ENCODE measurements around the gene POTEI.
"Not testable (repeated sequence)": the region's sequence is repeated elsewhere in the genome, so short reads cannot be mapped to it uniquely, and the experiment has no call there.

DNA sequence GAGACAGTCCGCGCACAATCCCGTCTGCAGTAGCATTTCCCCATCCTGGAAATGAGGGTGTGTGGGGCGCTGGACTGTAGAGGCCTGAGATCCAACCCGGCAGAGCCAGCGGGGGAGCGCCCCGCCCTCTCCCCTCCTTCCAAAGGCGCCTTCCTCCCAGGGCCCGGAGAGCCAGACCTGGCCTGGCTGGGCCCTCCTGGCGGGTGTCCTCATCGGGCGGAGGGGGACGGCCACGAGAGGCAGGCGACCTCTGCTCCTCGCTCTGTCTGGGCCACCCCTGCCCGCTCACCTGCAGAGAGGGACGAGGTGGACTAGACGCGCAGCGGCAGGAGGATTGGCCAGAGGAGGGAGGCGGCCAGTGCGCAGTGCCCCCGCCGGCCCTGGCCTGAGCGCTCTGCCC is 40.3 kb upstream of the POTEI start:
- TF ChIP-seq, protein P1, sequence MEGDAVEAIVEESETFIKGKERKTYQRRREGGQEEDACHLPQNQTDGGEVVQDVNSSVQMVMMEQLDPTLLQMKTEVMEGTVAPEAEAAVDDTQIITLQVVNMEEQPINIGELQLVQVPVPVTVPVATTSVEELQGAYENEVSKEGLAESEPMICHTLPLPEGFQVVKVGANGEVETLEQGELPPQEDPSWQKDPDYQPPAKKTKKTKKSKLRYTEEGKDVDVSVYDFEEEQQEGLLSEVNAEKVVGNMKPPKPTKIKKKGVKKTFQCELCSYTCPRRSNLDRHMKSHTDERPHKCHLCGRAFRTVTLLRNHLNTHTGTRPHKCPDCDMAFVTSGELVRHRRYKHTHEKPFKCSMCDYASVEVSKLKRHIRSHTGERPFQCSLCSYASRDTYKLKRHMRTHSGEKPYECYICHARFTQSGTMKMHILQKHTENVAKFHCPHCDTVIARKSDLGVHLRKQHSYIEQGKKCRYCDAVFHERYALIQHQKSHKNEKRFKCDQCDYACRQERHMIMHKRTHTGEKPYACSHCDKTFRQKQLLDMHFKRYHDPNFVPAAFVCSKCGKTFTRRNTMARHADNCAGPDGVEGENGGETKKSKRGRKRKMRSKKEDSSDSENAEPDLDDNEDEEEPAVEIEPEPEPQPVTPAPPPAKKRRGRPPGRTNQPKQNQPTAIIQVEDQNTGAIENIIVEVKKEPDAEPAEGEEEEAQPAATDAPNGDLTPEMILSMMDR (IDR thresholded peaks at IDR 0.05): not testable (repeated sequence)
- TF ChIP-seq POLR2A (IDR thresholded peaks at IDR 0.05): not testable (repeated sequence)
